ENCODE measurements around the gene FAM180B. TPM values are rescaled to one million over a fixed set of nuclear protein-coding genes. Genes with fewer than 3 reads are reported as not detected.

FAM180B gene
- total and polyA plus RNA-seq, 2 of the 8 experiments (the other 6 are each of a cell fraction or from before 2014, with no cell fraction given), result 0.09 TPM; not detected in 1

- no peak overlapping the region for H3K18ac ChIP-seq (ENCODE audit: extremely low read depth, low read length)
- H3K4me1 ChIP-seq (replicated peaks in 1 of 4; ENCODE audit: control insufficient read depth in 3 of 4, insufficient read depth in 4 of 4, low read length in 3 of 4), result peaks cover 0 to 4% (median 0%) of the 10 kb centered on the region in 4 experiments; a peak in 2 of 7 replicates
- peaks cover 0 to 6% (median 6%) of the 10 kb centered on the region in 4 experiments; a peak in 6 of 7 replicates for H3K27me3 ChIP-seq (replicated peaks in 1 of 4; ENCODE audit: control insufficient read depth in 3 of 4, extremely low read depth in 1 of 4, insufficient read depth in 3 of 4, low read length in 3 of 4)
- no peak overlapping the region for H3K56ac ChIP-seq (replicated peaks; ENCODE audit: insufficient read length, low read depth, low read length)
- H3K27ac ChIP-seq (ENCODE audit: low read depth, low read length), result no peak overlapping the region; the same call in 1 of the 2 replicates
- H2BK5ac ChIP-seq (ENCODE audit: low read depth, low read length), result no peak overlapping the region; the same call in 1 of the 2 replicates
- H3K9ac ChIP-seq (replicated peaks in 1 of 4; ENCODE audit: extremely low read depth in 1 of 4, low read depth in 3 of 4, low read length in 3 of 4), result no peak overlapping the region
- H2AK5ac ChIP-seq (ENCODE audit: low read depth, low read length), result no peak overlapping the region
- H3K23me2 ChIP-seq (ENCODE audit: low read depth, low read length), result no peaks in the 10 kb centered on the region; the same call in 1 of the 2 replicates
- 92% methylated on average over 10 of the region's 14 CpGs; no CpG with 5 or more reads in 1 of the 2 experiments for WGBS, 2 experiments (ENCODE audit: extremely low coverage in 1 of 2, insufficient coverage in 1 of 2, insufficient read length in 1 of 2, insufficient replicate concordance in 2 of 2, low coverage in 1 of 2, low lambda C conversion rate in 2 of 2, missing lambda C conversion rate in 1 of 2)
- H3K4me3 ChIP-seq (ENCODE audit: extremely low read depth in 1 of 4, insufficient read depth in 2 of 4, low read depth in 3 of 4, low read length in 4 of 4), result no peak overlapping the region
- no peak overlapping the region for H3K14ac ChIP-seq (ENCODE audit: insufficient read length)
- H4K8ac ChIP-seq (ENCODE audit: extremely low read depth, insufficient read depth, low read length), result no peak overlapping the region
- H4K5ac ChIP-seq (ENCODE audit: insufficient read length, low read depth, low read length), result no peak overlapping the region
- FAIRE-seq, result no peak
- no peak overlapping the region for H2BK15ac ChIP-seq (ENCODE audit: low read length)
- no peaks in the 10 kb centered on the region for H3K9me3 ChIP-seq (ENCODE audit: insufficient read depth in 2 of 2, low read depth in 1 of 2, low read length in 1 of 2)
- no peak overlapping the region for H2BK120ac ChIP-seq (replicated peaks; ENCODE audit: low read depth, low read length)
- peaks cover 9 to 15% (median 15%) of the 10 kb centered on the region in 4 experiments; a peak in 6 of 8 replicates for H3K36me3 ChIP-seq (ENCODE audit: control insufficient read depth in 2 of 4, insufficient read depth in 4 of 4, low read length in 3 of 4)
- no peak overlapping the region for H2BK12ac ChIP-seq (ENCODE audit: low read depth, low read length)
- H2BK20ac ChIP-seq (ENCODE audit: low read length), result no peak overlapping the region
- no peak overlapping the region for H4K91ac ChIP-seq (replicated peaks; ENCODE audit: insufficient read length, low read length)
- no peak overlapping the region for H3K23ac ChIP-seq (ENCODE audit: insufficient read length)
- H2AFZ ChIP-seq (ENCODE audit: low read length), result no peak overlapping the region
- H3K4ac ChIP-seq (replicated peaks; ENCODE audit: insufficient read length, low read depth, low read length), result no peak overlapping the region
- no peaks in the 10 kb centered on the region for H3K79me2 ChIP-seq (ENCODE audit: control insufficient read depth in 1 of 2, insufficient read depth in 2 of 2, low read length in 2 of 2)
- no peak overlapping the region for H3K4me2 ChIP-seq (ENCODE audit: insufficient read depth in 1 of 2, low read depth in 2 of 2, low read length in 2 of 2)
- POLR2A ChIA-PET (ENCODE audit: partially characterized antibody), result interaction anchor here (1.0 to 1.5 kb wide), 3 partner anchors 8 to 46 kb away, joined by 4 to 6 read pairs (median 5); no protein-coding TSS in a partner anchor
- CTCF ChIA-PET (ENCODE audit: partially characterized antibody), result interaction anchor here (1.6 to 1.9 kb wide), 2 partner anchors 9 to 11 kb away, joined by 3 to 5 read pairs; partner anchors contain the start of genes KBTBD4 and NDUFS3
- no peaks in the 10 kb centered on the region for H3K79me1 ChIP-seq (ENCODE audit: low read depth, low read length)
- peaks cover 2 to 3% of the 10 kb centered on the region in 2 experiments for H4K20me1 ChIP-seq (replicated peaks in 1 of 2; ENCODE audit: control insufficient read depth in 1 of 2, insufficient read depth in 2 of 2, low read length in 2 of 2)
- no peak for DNase-seq (ENCODE audit: low read depth in 1 of 2, low spot score in 2 of 2)
- no peak for TF ChIP-seq JUND (IDR thresholded peaks at IDR 0.05; ENCODE audit: low read length)
- no peak for TF ChIP-seq RBBP5 (IDR thresholded peaks at IDR 0.05; ENCODE audit: borderline replicate concordance, low read depth, low read length)
- TF ChIP-seq HDAC2 (IDR thresholded peaks at IDR 0.05; ENCODE audit: borderline replicate concordance in 1 of 2, low read depth in 2 of 2, low read length in 2 of 2), result no peak
- no peak for TF ChIP-seq GTF2F1 (IDR thresholded peaks at IDR 0.05; ENCODE audit: borderline replicate concordance, low read depth, low read length)
- TF ChIP-seq EGR1 (IDR thresholded peaks at IDR 0.05; ENCODE audit: borderline replicate concordance, low read depth, low read length), result no peak
- TF ChIP-seq SIN3A (conservative IDR thresholded peaks at IDR 0.05 in 1 of 2, IDR thresholded peaks at IDR 0.05 in 1 of 2; ENCODE audit: low read depth in 1 of 2, low read length in 2 of 2), result no peak
- no peak for TF ChIP-seq SP2 (IDR thresholded peaks at IDR 0.05; ENCODE audit: low read length)
- no peak for TF ChIP-seq ASH2L (IDR thresholded peaks at IDR 0.05; ENCODE audit: low read length)
- TF ChIP-seq TAF1 (IDR thresholded peaks at IDR 0.05; ENCODE audit: low read depth, low read length), result no peak
- no peak for TF ChIP-seq TCF12 (IDR thresholded peaks at IDR 0.05; ENCODE audit: low read depth, low read length)
- TF ChIP-seq RFX5 (IDR thresholded peaks at IDR 0.05; ENCODE audit: borderline replicate concordance, low read depth, low read length), result no peak
- TF ChIP-seq POLR2AphosphoS5 (IDR thresholded peaks at IDR 0.05; ENCODE audit: low read depth, low read length), result no peak
- no peak for TF ChIP-seq MAFK (IDR thresholded peaks at IDR 0.05; ENCODE audit: low read depth, low read length)
Observed at GRCh38 chr11:47587723-47588326, 1.3 kb downstream of the FAM180B start.
